Measurements from ENCODE around the gene RELL2. TPM values are rescaled to one million over a fixed set of nuclear protein-coding genes. Genes with fewer than 3 reads are reported as not detected.

RELL2 gene
- total and polyA plus RNA-seq, 2 experiments from 2014 or later, result 16.9 to 17.3 TPM

- no peak overlapping the region for H2AFZ ChIP-seq
- no peaks in the 10 kb centered on the region for H4K20me1 ChIP-seq (ENCODE audit: insufficient read depth, poor library complexity, severe bottlenecking)
- no peak overlapping the region for H3K4me3 ChIP-seq
- no peaks in the 10 kb centered on the region for H3K4me1 ChIP-seq (ENCODE audit: insufficient read depth)
- no peak overlapping the region for H3K27ac ChIP-seq
- WGBS (ENCODE audit: low lambda C conversion rate, missing lambda C conversion rate), result 54% methylated on average over 5 of the region's 5 CpGs
- TF ChIP-seq CTCF (IDR thresholded peaks at IDR 0.05; ENCODE audit: poor library complexity) (no peak), EZH2 (IDR thresholded peaks at IDR 0.05; ENCODE audit: borderline replicate concordance) (no peak), EZH2phosphoT487 (IDR thresholded peaks at IDR 0.05; ENCODE audit: low read depth, severe bottlenecking, unreplicated experiment) (no peak)
- no peak overlapping the region for H3K4me2 ChIP-seq
- no peaks in the 10 kb centered on the region for H3K27me3 ChIP-seq
- no peaks in the 10 kb centered on the region for H3K9me3 ChIP-seq (ENCODE audit: low read depth)
- no peaks in the 10 kb centered on the region for H3K36me3 ChIP-seq (replicated peaks; ENCODE audit: insufficient read depth, low read depth)
- no peak for DNase-seq (ENCODE audit: low spot score)
- no peaks in the 10 kb centered on the region for H3K9me2 ChIP-seq (replicated peaks; ENCODE audit: insufficient read depth)
- no peaks in the 10 kb centered on the region for H3K79me2 ChIP-seq
Observed at GRCh38 chr5:141623611-141624010, 13.2 kb upstream of the RELL2 start.

- Histone ChIP-seq H3K4me3 (no peak overlapping the region), H3K9me3 (ENCODE audit: low read depth) (no peaks in the 10 kb centered on the region), H3K36me3 (replicated peaks; ENCODE audit: insufficient read depth, low read depth) (no peaks in the 10 kb centered on the region), H3K4me2 (no peak overlapping the region), H3K27ac (no peak overlapping the region), H3K79me2 (peaks cover 31% of the 10 kb centered on the region), H3K9me2 (replicated peaks; ENCODE audit: insufficient read depth) (no peaks in the 10 kb centered on the region), H2AFZ (no peak overlapping the region), H3K4me1 (ENCODE audit: insufficient read depth) (no peaks in the 10 kb centered on the region), H4K20me1 (ENCODE audit: insufficient read depth, poor library complexity, severe bottlenecking) (no peaks in the 10 kb centered on the region), H3K27me3 (no peaks in the 10 kb centered on the region)
- no peak for DNase-seq (ENCODE audit: low spot score)
- TF ChIP-seq CTCF (IDR thresholded peaks at IDR 0.05; ENCODE audit: poor library complexity), result no peak
- TF ChIP-seq EZH2 (IDR thresholded peaks at IDR 0.05; ENCODE audit: borderline replicate concordance), result no peak
- TF ChIP-seq EZH2phosphoT487 (IDR thresholded peaks at IDR 0.05; ENCODE audit: low read depth, severe bottlenecking, unreplicated experiment), result no peak
- 96% methylated on average over 6 of the region's 6 CpGs for WGBS (ENCODE audit: low lambda C conversion rate, missing lambda C conversion rate)
Observed at GRCh38 chr5:141628175-141628788, 8.5 kb upstream of the RELL2 start.

- TF ChIP-seq EZH2 (IDR thresholded peaks at IDR 0.05; ENCODE audit: borderline replicate concordance) (no peak), CTCF (IDR thresholded peaks at IDR 0.05; ENCODE audit: poor library complexity) (no peak), EZH2phosphoT487 (IDR thresholded peaks at IDR 0.05; ENCODE audit: low read depth, severe bottlenecking, unreplicated experiment) (no peak)
- Histone ChIP-seq H3K4me2 (no peak overlapping the region), H3K27me3 (no peaks in the 10 kb centered on the region), H3K9me2 (replicated peaks; ENCODE audit: insufficient read depth) (no peaks in the 10 kb centered on the region), H3K36me3 (replicated peaks; ENCODE audit: insufficient read depth, low read depth) (no peaks in the 10 kb centered on the region), H3K27ac (no peak overlapping the region), H4K20me1 (ENCODE audit: insufficient read depth, poor library complexity, severe bottlenecking) (peaks cover 7% of the 10 kb centered on the region), H3K4me1 (ENCODE audit: insufficient read depth) (peaks cover 7% of the 10 kb centered on the region), H2AFZ (no peak overlapping the region), H3K4me3 (no peak overlapping the region), H3K9me3 (ENCODE audit: low read depth) (no peaks in the 10 kb centered on the region), H3K79me2 (peaks cover 55% of the 10 kb centered on the region)
- DNase-seq (ENCODE audit: low spot score), result no peak
- 91% methylated on average over 5 of the region's 5 CpGs for WGBS (ENCODE audit: low lambda C conversion rate, missing lambda C conversion rate)
Observed at GRCh38 chr5:141630570-141631140, 6.1 kb upstream of the RELL2 start.

Data from hepatocyte (in vitro differentiated cells).